ENCODE measurements around the gene NRCAM.

Gene NRCAM

GRCh38 chr7:108114117-108114841 lies 342.0 kb downstream of the NRCAM start:
- no peak for DNase-seq

- no peak for DNase-seq
These were observed 343.6 kb downstream of the NRCAM start for GRCh38 chr7:108112683-108113082.

- no peak for DNase-seq
These were observed 346.9 kb downstream of the NRCAM start for GRCh38 chr7:108109221-108109908.

- no peak for DNase-seq
These were observed 348.1 kb downstream of the NRCAM start for GRCh38 chr7:108108131-108108530.

- no peak for DNase-seq
These were observed 351.9 kb downstream of the NRCAM start for GRCh38 chr7:108104324-108104723.

- no peak for DNase-seq
These were observed 352.5 kb downstream of the NRCAM start for GRCh38 chr7:108103558-108104298.

GRCh38 chr7:108102671-108103312 lies 353.4 kb downstream of the NRCAM start:
- DNase-seq: no peak

- DNase-seq: no peak
These were observed 354.5 kb downstream of the NRCAM start for GRCh38 chr7:108101759-108102158.

- no peak for DNase-seq
These were observed 356.5 kb downstream of the NRCAM start for GRCh38 chr7:108099713-108100112.

GRCh38 chr7:108097703-108098102 lies 358.5 kb downstream of the NRCAM start:
- no peak for DNase-seq

Measured in stimulated activated naive CD4-positive, alpha-beta T cell treated with Interleukin-2 at 50 U/mL for 16 hours (primary cell).